ENCODE results near the gene TMEM263.
"Not testable (repeated sequence)": the region's sequence is repeated elsewhere in the genome, so short reads cannot be mapped to it uniquely, and the experiment has no call there.

Gene TMEM263

GRCh38 chr12:106955377-106956047 is at the start of gene TMEM263:
TSS of gene TMEM263 (plus strand) at chr12:106955907. CDS start at chr12:106967117, 11,210 bp downstream.
- DNase-seq: peak; percentile 91 to 95

GRCh38 chr12:106906715-106907114 is 49.0 kb upstream of the TMEM263 start:
- no peak for DNase-seq

- DNase-seq: no peak
Measured at GRCh38 chr12:106907411-106907810, 48.3 kb upstream of the TMEM263 start.

- no peak for DNase-seq
Measured at GRCh38 chr12:106907846-106908245, 47.9 kb upstream of the TMEM263 start.

- DNase-seq: no peak
Measured at GRCh38 chr12:106908561-106908960, 47.1 kb upstream of the TMEM263 start.

GRCh38 chr12:106910202-106910601 is 45.5 kb upstream of the TMEM263 start:
- no peak for DNase-seq

- no peak for DNase-seq
Measured at GRCh38 chr12:106911581-106911980, 44.1 kb upstream of the TMEM263 start.

GRCh38 chr12:106913456-106913855 is 42.3 kb upstream of the TMEM263 start:
- no peak for DNase-seq

GRCh38 chr12:106914796-106915634 is 40.7 kb upstream of the TMEM263 start:
- no peak for DNase-seq

- DNase-seq: no peak
Measured at GRCh38 chr12:106915635-106916026, 40.1 kb upstream of the TMEM263 start.

- no peak for DNase-seq
Measured at GRCh38 chr12:106917503-106917902, 38.2 kb upstream of the TMEM263 start.

GRCh38 chr12:106918746-106919145 is 37.0 kb upstream of the TMEM263 start:
- peak in 1 of 2 experiments; percentile 2 for DNase-seq

GRCh38 chr12:106919910-106920544 is 35.7 kb upstream of the TMEM263 start:
- DNase-seq: peak in 1 of 2 experiments; percentile 43

GRCh38 chr12:106921976-106922375 is 33.7 kb upstream of the TMEM263 start:
- not testable (repeated sequence) for DNase-seq

- not testable (repeated sequence) for DNase-seq
Measured at GRCh38 chr12:106923594-106923993, 32.1 kb upstream of the TMEM263 start.

- DNase-seq: no peak
Measured at GRCh38 chr12:106924268-106924861, 31.3 kb upstream of the TMEM263 start.

GRCh38 chr12:106926657-106927056 is 29.1 kb upstream of the TMEM263 start:
- no peak for DNase-seq

- no peak for DNase-seq
Measured at GRCh38 chr12:106934277-106934676, 21.4 kb upstream of the TMEM263 start.

- DNase-seq: no peak
Measured at GRCh38 chr12:106941481-106942156, 14.1 kb upstream of the TMEM263 start.

GRCh38 chr12:106942775-106943174 is 12.9 kb upstream of the TMEM263 start:
- DNase-seq: no peak

- no peak for DNase-seq
Measured at GRCh38 chr12:106945261-106945851, 10.4 kb upstream of the TMEM263 start.

- DNase-seq: no peak
Measured at GRCh38 chr12:106947461-106947860, 8.2 kb upstream of the TMEM263 start.
